GM12874 (cell line): Measurements from ENCODE around the gene GRIN2D.

ENCODE experiments used
- TF ChIP-seq, protein P1 (sequence below): IDR thresholded peaks from 2 replicates; pipeline ENCODE4 v1.5.1; 2011; ENCODE audit warnings: low read depth, mild to moderate bottlenecking, control low read depth, low read length, moderate library complexity; ENCODE audit not compliant: insufficient read depth

GRIN2D gene

DNA sequence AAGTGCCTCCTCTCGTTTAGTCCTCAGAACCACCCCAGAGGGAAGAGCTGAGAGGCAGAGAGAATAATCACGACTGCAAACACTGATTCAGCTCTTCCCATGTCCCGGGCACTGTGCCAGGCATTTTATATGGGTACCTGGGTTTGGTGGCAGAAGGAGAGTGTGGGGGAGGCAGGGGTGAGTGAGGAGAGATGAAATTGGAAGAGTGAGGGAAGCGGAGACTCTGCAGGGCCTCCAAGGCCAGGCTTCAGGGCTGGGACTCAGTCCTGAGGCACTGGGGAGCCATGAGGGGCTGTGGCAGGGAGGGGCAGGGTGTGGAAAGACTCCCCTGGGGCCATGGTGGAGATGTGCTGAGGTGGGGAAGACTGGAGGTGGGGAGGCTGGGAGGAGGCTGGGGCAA lies 20.6 kb upstream of the GRIN2D start:
- TF ChIP-seq, protein P1, sequence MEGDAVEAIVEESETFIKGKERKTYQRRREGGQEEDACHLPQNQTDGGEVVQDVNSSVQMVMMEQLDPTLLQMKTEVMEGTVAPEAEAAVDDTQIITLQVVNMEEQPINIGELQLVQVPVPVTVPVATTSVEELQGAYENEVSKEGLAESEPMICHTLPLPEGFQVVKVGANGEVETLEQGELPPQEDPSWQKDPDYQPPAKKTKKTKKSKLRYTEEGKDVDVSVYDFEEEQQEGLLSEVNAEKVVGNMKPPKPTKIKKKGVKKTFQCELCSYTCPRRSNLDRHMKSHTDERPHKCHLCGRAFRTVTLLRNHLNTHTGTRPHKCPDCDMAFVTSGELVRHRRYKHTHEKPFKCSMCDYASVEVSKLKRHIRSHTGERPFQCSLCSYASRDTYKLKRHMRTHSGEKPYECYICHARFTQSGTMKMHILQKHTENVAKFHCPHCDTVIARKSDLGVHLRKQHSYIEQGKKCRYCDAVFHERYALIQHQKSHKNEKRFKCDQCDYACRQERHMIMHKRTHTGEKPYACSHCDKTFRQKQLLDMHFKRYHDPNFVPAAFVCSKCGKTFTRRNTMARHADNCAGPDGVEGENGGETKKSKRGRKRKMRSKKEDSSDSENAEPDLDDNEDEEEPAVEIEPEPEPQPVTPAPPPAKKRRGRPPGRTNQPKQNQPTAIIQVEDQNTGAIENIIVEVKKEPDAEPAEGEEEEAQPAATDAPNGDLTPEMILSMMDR = no peak

DNA sequence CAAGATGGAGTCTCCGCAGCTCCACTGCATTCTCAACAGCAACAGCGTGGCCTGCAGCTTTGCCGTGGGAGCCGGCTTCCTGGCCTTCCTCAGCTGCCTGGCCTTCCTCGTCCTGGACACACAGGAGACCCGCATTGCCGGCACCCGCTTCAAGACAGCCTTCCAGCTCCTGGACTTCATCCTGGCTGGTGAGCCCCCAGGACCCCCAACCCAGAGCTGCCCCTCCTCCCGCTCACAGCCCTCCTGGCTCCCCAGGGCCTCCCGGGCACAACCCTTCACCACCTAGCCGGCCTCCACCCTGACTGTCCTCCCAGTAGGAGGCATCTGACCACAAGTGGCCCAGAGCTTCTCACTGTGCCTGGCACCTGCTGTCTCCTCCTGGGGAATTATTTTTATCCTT lies 19.9 kb upstream of the GRIN2D start:
- TF ChIP-seq, protein P1 = no peak

DNA sequence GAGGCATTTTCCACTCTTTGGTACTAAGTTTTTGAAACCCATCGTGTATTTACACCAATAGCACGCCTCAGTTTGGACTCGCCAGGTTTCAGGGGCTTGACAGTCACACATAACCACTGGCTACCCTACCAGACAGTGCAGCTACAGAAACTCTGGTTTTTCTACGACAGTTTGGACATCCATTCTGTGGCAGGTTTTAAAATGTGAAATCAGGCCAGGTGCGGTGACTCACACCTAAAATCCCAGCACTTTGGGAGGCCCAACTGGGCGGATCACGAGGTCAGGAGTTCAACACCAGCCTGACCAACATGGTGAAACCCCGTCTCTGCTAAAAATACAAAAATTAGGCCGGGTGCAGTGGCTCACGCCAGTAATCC lies 15.3 kb upstream of the GRIN2D start:
- TF ChIP-seq, protein P1 = no peak

DNA sequence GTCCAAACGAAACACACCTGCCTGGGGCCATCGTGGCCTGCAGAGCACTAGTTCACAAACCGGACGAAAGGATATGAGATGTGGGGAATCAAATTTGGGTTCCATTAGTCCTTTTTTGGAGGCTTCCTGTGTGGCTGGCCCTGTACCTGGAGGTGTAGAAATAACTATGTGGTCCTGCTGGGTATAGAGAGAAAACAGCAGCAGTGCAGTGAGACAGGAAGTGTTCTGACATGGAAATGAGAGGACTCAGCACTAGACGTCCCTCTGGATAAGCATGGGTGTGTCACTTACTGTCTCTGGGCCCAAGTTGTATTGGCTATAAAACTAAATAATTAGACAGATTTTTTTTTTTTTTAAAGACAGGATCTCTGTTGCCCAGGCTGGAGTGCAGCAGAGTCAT lies 14.4 kb upstream of the GRIN2D start:
- TF ChIP-seq, protein P1 = no peak

DNA sequence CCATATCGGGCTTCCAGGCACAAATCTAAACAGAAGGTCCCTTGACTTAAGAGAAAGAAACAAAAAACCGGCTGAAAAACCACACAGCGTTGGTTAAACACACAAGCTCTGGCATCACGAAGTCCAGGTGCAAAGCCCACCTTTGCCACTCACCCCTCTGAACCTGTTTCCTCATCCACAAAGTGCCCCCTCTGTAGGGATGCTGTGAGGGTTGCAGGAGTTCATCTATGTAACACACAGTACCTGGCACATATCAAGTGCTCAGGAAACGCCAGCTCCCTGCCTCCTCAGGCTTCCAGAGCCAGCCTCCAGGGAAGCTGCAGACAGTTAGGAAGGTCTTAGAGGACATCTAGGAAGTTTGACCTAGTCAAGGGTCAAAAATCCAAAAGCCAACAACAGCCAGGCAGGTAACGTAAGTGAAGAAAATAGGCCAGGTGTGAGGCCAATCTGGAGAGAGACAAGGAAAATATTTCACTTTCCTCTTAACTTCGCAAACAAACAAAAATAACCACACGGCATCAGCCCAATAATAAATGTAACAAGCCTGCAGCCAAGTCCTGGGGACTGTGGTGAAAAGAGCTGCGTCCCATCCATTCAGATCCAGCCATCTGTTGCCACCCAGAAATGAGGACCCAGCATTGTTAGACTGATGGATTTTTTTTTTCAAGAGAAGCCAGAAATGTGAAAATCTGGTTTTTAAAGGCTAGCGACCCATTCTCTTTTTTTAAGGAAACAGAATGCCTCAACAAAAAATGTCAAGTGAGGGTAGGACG lies 12.1 kb upstream of the GRIN2D start:
- TF ChIP-seq, protein P1 = no peak

DNA sequence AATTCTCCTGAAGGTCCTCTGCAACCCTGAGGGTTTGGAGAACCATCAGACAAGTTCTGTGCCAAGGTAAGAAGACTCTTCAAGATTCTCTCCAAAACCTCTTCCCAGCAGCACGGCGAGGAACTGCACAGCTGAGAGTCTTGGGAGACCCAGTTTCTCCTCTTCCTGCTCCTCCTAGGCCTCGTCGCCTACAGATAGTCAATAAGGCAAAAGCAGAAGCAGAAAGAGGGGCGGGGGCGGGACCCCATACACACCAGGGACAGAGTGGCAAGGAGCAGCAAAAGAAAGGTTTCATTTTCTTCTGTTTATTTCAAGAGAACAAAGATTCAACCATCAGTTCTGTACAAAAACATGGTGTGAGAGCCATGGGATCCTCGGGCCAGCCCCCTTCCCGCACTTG lies 11.2 kb upstream of the GRIN2D start:
- TF ChIP-seq, protein P1 = no peak

DNA sequence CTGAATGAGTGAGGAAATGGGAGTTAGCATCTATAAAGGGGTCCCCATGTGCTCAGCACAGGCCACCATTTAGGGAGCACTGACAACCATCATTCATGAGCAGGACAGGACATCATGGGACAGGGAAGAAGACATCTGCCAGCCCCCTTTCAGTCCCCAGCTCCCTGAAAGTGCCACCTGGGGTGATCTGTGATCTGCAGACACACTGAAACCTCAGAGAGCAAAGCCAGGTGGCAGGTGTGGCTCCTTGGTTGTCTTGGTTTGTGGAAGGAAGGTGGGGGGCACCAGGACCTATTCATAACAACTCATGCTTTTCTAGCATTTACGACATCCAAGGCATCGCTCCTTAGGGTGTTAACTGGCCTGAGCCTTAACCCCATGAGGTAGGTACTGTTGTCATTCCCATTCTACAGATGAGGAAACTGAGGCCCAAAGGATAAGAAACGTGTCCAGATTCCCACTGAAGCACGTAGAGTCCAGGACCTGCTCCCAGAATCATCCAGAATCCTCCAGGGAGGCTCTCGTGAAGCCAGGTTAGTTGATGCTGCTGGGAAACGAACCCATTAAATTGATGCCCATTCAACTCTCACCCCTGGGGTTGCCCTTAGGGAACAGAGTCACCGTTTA lies 7.9 kb upstream of the GRIN2D start:
- TF ChIP-seq, protein P1 = no peak
